SU-DHL-6 (cell line): ENCODE data around the gene PRRX2.

ENCODE experiments used
- CTCF ChIP-seq: fragments of 200-600 bp; sonication (generic); IDR thresholded peaks from one replicate; pipeline ENCODE4 v1.5.1; 2017; ENCODE audit warnings: antibody characterized with exemption, mild to moderate bottlenecking, low read length, moderate library complexity; ENCODE audit not compliant: insufficient read depth, poor library complexity, severe bottlenecking
- EZH2phosphoT487 ChIP-seq: fragments of 200-600 bp; sonication (generic), shearing (Covaris generic); conservative IDR thresholded peaks from 2 replicates; pipeline ENCODE4 v1.6.1; 2018; ENCODE audit warnings: mild to moderate bottlenecking, antibody characterized with exemption, low read length, moderate library complexity, mixed read lengths

- TF ChIP-seq CTCF: peak; percentile 78
- no peak for TF ChIP-seq EZH2phosphoT487
These were observed 61.1 kb downstream of the PRRX2 start for GRCh38 chr9:129726322-129727160.
